Type B pancreatic cell (in vitro differentiated cells): Measurements from ENCODE around the gene BABAM2. TPM values are rescaled to one million over a fixed set of nuclear protein-coding genes. Genes with fewer than 3 reads are reported as not detected.

Source experiments
- DNase-seq: peaks from one replicate; pipeline ENCODE4 v3.0.0; 2021; ENCODE audit warnings: mixed read lengths; ENCODE audit not compliant: unreplicated experiment; ENCODE audit errors: extremely low spot score
- H3K27ac Mint-ChIP-seq: 2 replicates; pipeline ENCODE4 v1.8.0; 2021; ENCODE audit warnings: mild to moderate bottlenecking, mixed read lengths
- H3K27me3 Mint-ChIP-seq: 2 replicates; pipeline ENCODE4 v1.8.0; 2021; ENCODE audit warnings: mixed read lengths
- H3K36me3 Mint-ChIP-seq: 2 replicates; pipeline ENCODE4 v1.8.0; 2021; ENCODE audit warnings: mixed read lengths
- H3K4me1 Mint-ChIP-seq: one replicate; pipeline ENCODE4 v1.8.0; 2021; ENCODE audit warnings: mixed read lengths; ENCODE audit not compliant: unreplicated experiment
- H3K4me3 Mint-ChIP-seq: 2 replicates; pipeline ENCODE4 v1.8.0; 2021; ENCODE audit warnings: mild to moderate bottlenecking, mixed read lengths
- H3K9me3 Mint-ChIP-seq: 2 replicates; pipeline ENCODE4 v1.8.0; 2021; ENCODE audit warnings: mixed read lengths
- CTCF ChIP-seq: fragments of 200-600 bp; sonication (generic); conservative IDR thresholded peaks from 2 replicates; pipeline ENCODE4 v1.5.0; 2021; ENCODE audit warnings: antibody characterized with exemption, mild to moderate bottlenecking
- total RNA-seq: library from RNA; stranded (reverse); gene quantifications from 2 replicates; pipeline ENCODE4 v1.2.1, GENCODE V29; 2021; ENCODE audit warnings: low replicate concordance

The BABAM2 gene
- total RNA-seq, 1 donor from 2014 or later, result 30.4 TPM

GRCh38 chr2:28320009-28320365, 429.5 kb downstream of the BABAM2 start:
- H3K9me3 Mint-ChIP-seq, result peaks cover 4% of the 10 kb centered on the region
- DNase-seq, result no peak
- no peak overlapping the region for H3K4me3 Mint-ChIP-seq
- no peak for TF ChIP-seq CTCF
- no peaks in the 10 kb centered on the region for H3K27me3 Mint-ChIP-seq
- H3K4me1 Mint-ChIP-seq, result peaks cover 31% of the 10 kb centered on the region
- H3K27ac Mint-ChIP-seq, result no peak overlapping the region
- peaks cover 3% of the 10 kb centered on the region for H3K36me3 Mint-ChIP-seq

- no peak for TF ChIP-seq CTCF
Measured at GRCh38 chr2:28320371-28320770, 429.8 kb downstream of the BABAM2 start.

GRCh38 chr2:28321426-28321825, 430.9 kb downstream of the BABAM2 start:
- Mint-ChIP-seq H3K27ac (no peak overlapping the region), H3K9me3 (peaks cover 4% of the 10 kb centered on the region), H3K27me3 (no peaks in the 10 kb centered on the region), H3K4me1 (peaks cover 37% of the 10 kb centered on the region), H3K36me3 (peaks cover 3% of the 10 kb centered on the region), H3K4me3 (no peak overlapping the region)
- no peak for TF ChIP-seq CTCF
- no peak for DNase-seq

More at GRCh38 chr2:28320371-28320770, 429.8 kb downstream of the BABAM2 start:
- Mint-ChIP-seq H3K4me1 (peaks cover 35% of the 10 kb centered on the region), H3K27ac (no peak overlapping the region), H3K9me3 (peaks cover 4% of the 10 kb centered on the region), H3K4me3 (no peak overlapping the region), H3K27me3 (no peaks in the 10 kb centered on the region), H3K36me3 (peaks cover 3% of the 10 kb centered on the region)
- DNase-seq, result no peak

- peaks cover 3% of the 10 kb centered on the region for H3K36me3 Mint-ChIP-seq
- no peak overlapping the region for H3K4me3 Mint-ChIP-seq
- no peak for DNase-seq
- peaks cover 4% of the 10 kb centered on the region for H3K9me3 Mint-ChIP-seq
- no peak overlapping the region for H3K27ac Mint-ChIP-seq
- no peaks in the 10 kb centered on the region for H3K27me3 Mint-ChIP-seq
- no peak for TF ChIP-seq CTCF
- peaks cover 43% of the 10 kb centered on the region for H3K4me1 Mint-ChIP-seq
Measured at GRCh38 chr2:28322051-28322450, 431.5 kb downstream of the BABAM2 start.

- TF ChIP-seq CTCF, result no peak
- H3K27me3 Mint-ChIP-seq, result no peaks in the 10 kb centered on the region
- H3K4me1 Mint-ChIP-seq, result peaks cover 47% of the 10 kb centered on the region
- H3K27ac Mint-ChIP-seq, result no peak overlapping the region
- no peak for DNase-seq
- peaks cover 3% of the 10 kb centered on the region for H3K36me3 Mint-ChIP-seq
- H3K4me3 Mint-ChIP-seq, result no peak overlapping the region
- H3K9me3 Mint-ChIP-seq, result peaks cover 4% of the 10 kb centered on the region
Measured at GRCh38 chr2:28322456-28322855, 431.9 kb downstream of the BABAM2 start.

- H3K36me3 Mint-ChIP-seq, result no peaks in the 10 kb centered on the region
- no peak overlapping the region for H3K4me3 Mint-ChIP-seq
- no peak for TF ChIP-seq CTCF
- no peaks in the 10 kb centered on the region for H3K27me3 Mint-ChIP-seq
- no peak overlapping the region for H3K27ac Mint-ChIP-seq
- no peak for DNase-seq
- peaks cover 52% of the 10 kb centered on the region for H3K4me1 Mint-ChIP-seq
- H3K9me3 Mint-ChIP-seq, result no peaks in the 10 kb centered on the region
Measured at GRCh38 chr2:28322981-28323396, 432.5 kb downstream of the BABAM2 start.
